ENCODE data around the gene MITF. TPM values are rescaled to one million over a fixed set of nuclear protein-coding genes. Genes with fewer than 3 reads are reported as not detected.

MITF gene
- polyA plus RNA-seq, 1 experiment: 30.9 TPM

DNA sequence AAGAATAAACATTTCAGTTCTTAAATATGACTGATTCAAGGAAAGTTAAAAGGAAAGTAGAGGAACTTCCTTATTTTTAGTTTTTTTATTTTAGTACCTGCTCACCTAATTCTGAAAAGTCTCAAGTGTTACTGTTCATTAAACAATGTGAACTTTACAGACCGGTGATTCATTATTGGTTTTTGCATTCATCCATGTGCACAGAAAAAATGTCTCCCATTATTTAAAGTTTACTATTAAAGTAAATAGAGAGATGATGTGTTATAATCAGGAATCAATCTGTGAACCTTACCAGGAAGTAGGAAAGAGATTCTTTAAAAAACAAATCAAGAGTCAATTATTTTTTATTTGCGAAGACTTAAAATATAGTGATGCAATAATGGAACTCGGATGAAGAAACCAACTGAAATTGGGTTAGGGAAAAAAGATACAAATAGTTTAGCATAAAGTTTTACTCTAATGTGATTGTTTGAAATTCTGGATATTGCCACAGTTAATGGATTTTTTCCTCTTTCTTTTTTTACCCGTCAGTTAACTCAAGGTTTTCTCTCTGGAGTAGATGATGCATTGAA is 140.9 kb downstream of the MITF start:
- H3K4me3 ChIP-seq (ENCODE audit: low read depth, low read length): no peak overlapping the region
- no peak for DNase-seq (ENCODE audit: low read depth)
- TF ChIP-seq, protein P1, sequence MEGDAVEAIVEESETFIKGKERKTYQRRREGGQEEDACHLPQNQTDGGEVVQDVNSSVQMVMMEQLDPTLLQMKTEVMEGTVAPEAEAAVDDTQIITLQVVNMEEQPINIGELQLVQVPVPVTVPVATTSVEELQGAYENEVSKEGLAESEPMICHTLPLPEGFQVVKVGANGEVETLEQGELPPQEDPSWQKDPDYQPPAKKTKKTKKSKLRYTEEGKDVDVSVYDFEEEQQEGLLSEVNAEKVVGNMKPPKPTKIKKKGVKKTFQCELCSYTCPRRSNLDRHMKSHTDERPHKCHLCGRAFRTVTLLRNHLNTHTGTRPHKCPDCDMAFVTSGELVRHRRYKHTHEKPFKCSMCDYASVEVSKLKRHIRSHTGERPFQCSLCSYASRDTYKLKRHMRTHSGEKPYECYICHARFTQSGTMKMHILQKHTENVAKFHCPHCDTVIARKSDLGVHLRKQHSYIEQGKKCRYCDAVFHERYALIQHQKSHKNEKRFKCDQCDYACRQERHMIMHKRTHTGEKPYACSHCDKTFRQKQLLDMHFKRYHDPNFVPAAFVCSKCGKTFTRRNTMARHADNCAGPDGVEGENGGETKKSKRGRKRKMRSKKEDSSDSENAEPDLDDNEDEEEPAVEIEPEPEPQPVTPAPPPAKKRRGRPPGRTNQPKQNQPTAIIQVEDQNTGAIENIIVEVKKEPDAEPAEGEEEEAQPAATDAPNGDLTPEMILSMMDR (IDR thresholded peaks at IDR 0.05; ENCODE audit: insufficient read depth, low read depth, low read length): no peak
- H3K36me3 ChIP-seq (ENCODE audit: control insufficient read depth, insufficient read depth, low read length): no peaks in the 10 kb centered on the region
- ChIA-PET CTCF (no interaction called here), POLR2A (no interaction called here)
- no peaks in the 10 kb centered on the region for H3K27me3 ChIP-seq (ENCODE audit: control insufficient read depth, insufficient read depth, low read length)

DNA sequence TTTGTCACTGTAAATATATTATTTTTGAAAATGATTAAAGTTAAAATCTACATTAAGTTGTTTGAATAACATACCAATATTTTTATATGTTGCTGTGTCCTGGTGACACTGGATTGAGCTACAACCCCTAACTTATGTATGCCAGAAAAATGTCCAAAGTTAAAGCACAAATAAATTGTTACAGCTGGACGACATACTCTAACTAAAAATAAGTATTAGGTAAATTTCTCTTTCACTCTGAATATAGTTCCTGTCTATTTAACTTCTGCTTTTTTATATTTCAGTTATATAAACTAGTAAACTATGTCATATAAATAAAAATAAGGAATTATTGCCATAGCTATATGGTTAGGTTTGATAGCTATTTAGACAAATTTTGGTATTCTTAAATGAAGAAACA is 141.8 kb downstream of the MITF start:
- ChIA-PET POLR2A (no interaction called here), CTCF (no interaction called here)
- Histone ChIP-seq H3K36me3 (ENCODE audit: control insufficient read depth, insufficient read depth, low read length) (no peaks in the 10 kb centered on the region), H3K4me3 (ENCODE audit: low read depth, low read length) (no peak overlapping the region), H3K27me3 (ENCODE audit: control insufficient read depth, insufficient read depth, low read length) (no peaks in the 10 kb centered on the region)
- DNase-seq (ENCODE audit: low read depth): no peak
- TF ChIP-seq, protein P1 (IDR thresholded peaks at IDR 0.05; ENCODE audit: insufficient read depth, low read depth, low read length): no peak

DNA sequence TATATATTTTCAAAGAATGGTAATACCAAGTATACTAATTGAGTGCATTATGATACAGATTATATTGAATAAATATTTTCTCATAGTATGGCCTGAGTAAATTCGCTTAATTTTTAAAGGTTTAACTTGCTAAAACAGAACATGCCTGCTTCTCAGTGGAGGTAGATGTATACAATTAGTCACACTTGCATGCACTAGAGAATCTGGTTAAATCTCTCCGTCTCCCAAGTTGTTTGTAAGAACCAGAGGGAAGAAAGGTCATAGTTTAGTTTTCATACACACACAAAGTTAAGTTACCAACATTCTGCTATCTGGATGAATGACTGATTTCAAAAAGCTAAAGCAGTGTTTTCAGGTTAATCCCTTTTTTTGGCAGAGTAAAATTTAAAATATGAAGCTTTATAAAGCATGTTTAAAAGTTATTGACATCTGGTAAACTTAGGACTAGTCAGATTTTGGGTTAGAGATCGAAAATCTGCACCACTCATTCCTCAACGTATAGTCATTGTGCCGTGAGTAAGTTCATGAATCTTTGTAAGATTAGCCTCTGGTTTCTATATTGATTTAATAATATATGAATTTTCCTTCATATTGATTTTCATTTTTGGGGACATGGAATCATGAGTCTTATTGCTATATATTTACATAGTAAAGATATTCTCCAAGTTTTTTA is 142.6 kb downstream of the MITF start:
- TF ChIP-seq, protein P1 (IDR thresholded peaks at IDR 0.05; ENCODE audit: insufficient read depth, low read depth, low read length): no peak
- Histone ChIP-seq H3K27me3 (ENCODE audit: control insufficient read depth, insufficient read depth, low read length) (no peaks in the 10 kb centered on the region), H3K4me3 (ENCODE audit: low read depth, low read length) (no peak overlapping the region), H3K36me3 (ENCODE audit: control insufficient read depth, insufficient read depth, low read length) (no peaks in the 10 kb centered on the region)
- DNase-seq (ENCODE audit: low read depth): no peak
- ChIA-PET POLR2A (no interaction called here), CTCF (interaction anchor here (0.9 kb wide), 1 partner anchor 9 kb away, joined by 3 read pairs; no protein-coding TSS in a partner anchor)

DNA sequence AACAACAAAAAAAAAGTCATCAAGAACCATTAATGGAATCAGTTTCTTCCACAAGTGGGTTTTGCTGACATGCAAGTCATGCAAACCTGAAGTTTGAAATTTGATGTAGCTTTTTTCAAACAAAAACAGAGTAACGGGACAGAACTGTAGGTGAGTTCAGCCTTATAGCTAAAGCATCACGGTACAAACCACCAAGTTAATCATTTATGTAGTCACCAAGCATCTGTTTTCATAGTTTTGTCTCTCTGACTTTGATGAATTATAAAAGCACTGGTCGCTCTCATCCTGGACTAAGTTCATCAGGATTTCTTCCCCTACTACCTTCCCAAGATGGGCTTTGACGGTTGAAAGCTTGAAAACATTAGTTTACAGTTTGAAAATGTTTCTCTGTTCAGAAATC is 143.3 kb downstream of the MITF start:
- H3K27me3 ChIP-seq (ENCODE audit: control insufficient read depth, insufficient read depth, low read length): no peaks in the 10 kb centered on the region
- ChIA-PET POLR2A (no interaction called here), CTCF (interaction anchor here (0.9 kb wide), 1 partner anchor 10 kb away, joined by 3 read pairs; no protein-coding TSS in a partner anchor)
- no peak for DNase-seq (ENCODE audit: low read depth)
- no peaks in the 10 kb centered on the region for H3K36me3 ChIP-seq (ENCODE audit: control insufficient read depth, insufficient read depth, low read length)
- TF ChIP-seq, protein P1 (IDR thresholded peaks at IDR 0.05; ENCODE audit: insufficient read depth, low read depth, low read length): no peak
- H3K4me3 ChIP-seq (ENCODE audit: low read depth, low read length): no peak overlapping the region

DNA sequence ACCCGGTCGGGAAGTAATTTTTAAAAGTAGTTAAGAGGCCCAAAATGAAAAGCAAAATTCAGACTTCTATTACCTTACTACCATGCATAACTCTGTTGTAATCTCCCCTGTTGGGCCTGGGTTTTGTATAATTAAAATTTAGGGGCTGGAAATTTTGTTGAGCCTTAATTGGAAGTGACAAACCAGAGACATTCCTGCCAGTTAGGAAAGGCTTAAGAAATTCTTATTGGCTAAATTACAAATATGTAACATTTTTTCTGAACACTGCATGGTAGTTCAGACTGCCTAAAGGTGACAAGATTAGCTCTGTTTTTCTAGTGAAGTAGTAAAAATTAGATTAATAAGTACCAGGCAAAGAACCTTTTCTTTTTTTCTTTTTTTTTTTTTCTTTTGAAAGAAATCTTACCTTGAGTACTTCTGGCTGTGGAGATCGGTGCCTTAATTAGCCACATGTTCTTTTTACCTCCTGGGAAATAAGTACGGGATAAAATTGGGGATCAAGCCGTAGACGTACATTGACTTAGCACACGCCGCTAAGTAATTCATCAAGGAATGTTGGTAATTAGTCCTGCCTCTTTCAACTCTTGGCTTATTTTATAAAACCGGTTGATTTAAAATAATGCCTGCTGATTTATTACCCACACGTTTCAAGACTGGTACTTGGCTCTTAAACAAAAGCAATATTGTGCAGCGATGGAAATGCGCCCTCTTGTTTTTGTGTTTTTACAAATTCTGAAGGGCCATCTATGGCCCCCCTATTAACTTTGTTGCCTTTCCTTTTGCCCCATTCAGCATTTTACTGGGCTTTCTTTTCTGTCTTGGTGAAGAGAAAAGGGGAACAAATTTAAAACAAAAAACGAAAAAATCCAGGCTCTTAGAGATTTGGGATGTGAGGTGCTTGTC is 149.0 kb downstream of the MITF start:
- Histone ChIP-seq H3K36me3 (ENCODE audit: control insufficient read depth, insufficient read depth, low read length) (no peaks in the 10 kb centered on the region), H3K4me3 (ENCODE audit: low read depth, low read length) (no peak overlapping the region), H3K27me3 (ENCODE audit: control insufficient read depth, insufficient read depth, low read length) (no peaks in the 10 kb centered on the region)
- POLR2A ChIA-PET: no interaction called here
- DNase-seq (ENCODE audit: low read depth): no peak
- TF ChIP-seq, protein P1 (IDR thresholded peaks at IDR 0.05; ENCODE audit: insufficient read depth, low read depth, low read length): no peak
- CTCF ChIA-PET: no interaction called here
